SK-N-SH treated with all-trans-retinoic acid at 6 μM for 48 hours (cell line): ENCODE measurements around the gene ISG15.

ENCODE experiments used
- BACH2 ChIP-seq: fragments of 250-450 bp; sonication (Bioruptor Pico); IDR thresholded peaks from 2 replicates; pipeline ENCODE4 v1.9.0; 2021; ENCODE audit warnings: mild to moderate bottlenecking, borderline replicate concordance
- CSDC2 ChIP-seq: fragments of 250-450 bp; sonication (Bioruptor Pico); IDR thresholded peaks from 2 replicates; pipeline ENCODE4 v1.5.0; 2020; ENCODE audit warnings: mild to moderate bottlenecking, moderate library complexity
- ISL1 ChIP-seq: fragments of 250-450 bp; sonication (Bioruptor Pico); IDR thresholded peaks from 2 replicates; pipeline ENCODE4 v2.1.2; 2022; ENCODE audit warnings: mild to moderate bottlenecking, moderate library complexity
- SNAI2 ChIP-seq: fragments of 250-450 bp; sonication (Bioruptor Pico); IDR thresholded peaks from 2 replicates; pipeline ENCODE4 v1.5.0; 2020; ENCODE audit warnings: mild to moderate bottlenecking, moderate library complexity
- TCF4 ChIP-seq: fragments of 250-450 bp; sonication (Bioruptor Pico); IDR thresholded peaks from 2 replicates; pipeline ENCODE4 v1.8.0; 2021; ENCODE audit warnings: mild to moderate bottlenecking, moderate library complexity, borderline replicate concordance
- ZC3H10 ChIP-seq: fragments of 250-450 bp; sonication (Bioruptor Pico); IDR thresholded peaks from 2 replicates; pipeline ENCODE4 v1.5.1; 2021; ENCODE audit warnings: mild to moderate bottlenecking, moderate library complexity
- ZFP3 ChIP-seq: fragments of 250-450 bp; sonication (Bioruptor Pico); IDR thresholded peaks from 2 replicates; pipeline ENCODE4 v1.5.0; 2020; ENCODE audit warnings: mild to moderate bottlenecking, moderate library complexity
- ZFP30 ChIP-seq: fragments of 450-650 bp; formaldehyde crosslinking; IDR thresholded peaks from 2 replicates; pipeline ENCODE4 v1.5.0; 2022; ENCODE audit warnings: mild to moderate bottlenecking, moderate library complexity
- ZNF8 ChIP-seq: fragments of 450-650 bp; formaldehyde crosslinking; IDR thresholded peaks from 2 replicates; pipeline ENCODE4 v1.5.0; 2020; ENCODE audit warnings: mild to moderate bottlenecking, moderate library complexity
- TF ChIP-seq, protein P1 (sequence below): fragments of 250-450 bp; sonication (Bioruptor Pico); IDR thresholded peaks from 2 replicates; pipeline ENCODE4 v1.8.0; 2021; ENCODE audit warnings: low read depth, mild to moderate bottlenecking, moderate library complexity, borderline replicate concordance

GRCh38 chr1:1052003-1052840, 38.9 kb downstream of the ISG15 start:
- TF ChIP-seq ZC3H10 (CRISPR knock-in tag) (no peak), ZFP3 (CRISPR knock-in tag) (no peak), ISL1 (CRISPR knock-in tag) (no peak), ZFP30 (CRISPR knock-in tag) (no peak), TCF4 (CRISPR knock-in tag) (no peak), SNAI2 (no peak), CSDC2 (no peak), BACH2 (CRISPR knock-in tag) (no peak), ZNF8 (CRISPR knock-in tag) (no peak)
- TF ChIP-seq, protein P1, sequence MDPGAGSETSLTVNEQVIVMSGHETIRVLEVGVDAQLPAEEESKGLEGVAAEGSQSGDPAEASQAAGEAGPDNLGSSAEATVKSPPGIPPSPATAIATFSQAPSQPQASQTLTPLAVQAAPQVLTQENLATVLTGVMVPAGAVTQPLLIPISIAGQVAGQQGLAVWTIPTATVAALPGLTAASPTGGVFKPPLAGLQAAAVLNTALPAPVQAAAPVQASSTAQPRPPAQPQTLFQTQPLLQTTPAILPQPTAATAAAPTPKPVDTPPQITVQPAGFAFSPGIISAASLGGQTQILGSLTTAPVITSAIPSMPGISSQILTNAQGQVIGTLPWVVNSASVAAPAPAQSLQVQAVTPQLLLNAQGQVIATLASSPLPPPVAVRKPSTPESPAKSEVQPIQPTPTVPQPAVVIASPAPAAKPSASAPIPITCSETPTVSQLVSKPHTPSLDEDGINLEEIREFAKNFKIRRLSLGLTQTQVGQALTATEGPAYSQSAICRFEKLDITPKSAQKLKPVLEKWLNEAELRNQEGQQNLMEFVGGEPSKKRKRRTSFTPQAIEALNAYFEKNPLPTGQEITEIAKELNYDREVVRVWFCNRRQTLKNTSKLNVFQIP (CRISPR knock-in tag), result no peak
